ENCODE measurements around the gene OR13G1.

Gene OR13G1

DNA sequence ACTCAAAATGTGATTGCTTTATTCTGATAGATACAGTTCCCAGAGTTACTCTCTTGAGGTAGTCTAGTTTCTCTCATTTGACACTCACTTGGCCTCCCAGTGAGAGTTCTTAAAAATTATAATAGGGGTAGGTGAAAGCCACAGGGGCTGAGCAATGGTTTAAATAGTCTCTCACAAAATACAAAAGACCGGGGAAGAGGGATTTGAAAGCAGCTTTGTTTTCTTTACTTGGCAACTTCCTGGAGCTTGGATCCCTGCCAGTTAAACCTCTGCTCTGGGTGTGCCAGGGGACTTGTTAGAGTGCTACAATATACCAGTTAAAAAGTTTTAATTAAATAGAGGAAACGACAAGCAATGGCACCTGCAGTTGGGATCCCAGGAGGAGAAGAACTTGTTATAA lies 31.7 kb downstream of the OR13G1 start:
- Histone ChIP-seq H3K4me1 (ENCODE audit: control insufficient read depth, insufficient read depth, low read length, unreplicated experiment) (no peaks in the 10 kb centered on the region), H3K36me3 (ENCODE audit: insufficient read depth, low read length) (no peaks in the 10 kb centered on the region), H3K27ac (ENCODE audit: low read depth, low read length) (no peak overlapping the region), H3K27me3 (ENCODE audit: insufficient read depth, low read length) (no peaks in the 10 kb centered on the region), H3K79me2 (ENCODE audit: control insufficient read depth, insufficient read depth, low read length, unreplicated experiment) (no peaks in the 10 kb centered on the region), H3K4me3 (ENCODE audit: low read depth, low read length) (no peak overlapping the region), H2AFZ (ENCODE audit: low read length, unreplicated experiment) (no peak overlapping the region)

DNA sequence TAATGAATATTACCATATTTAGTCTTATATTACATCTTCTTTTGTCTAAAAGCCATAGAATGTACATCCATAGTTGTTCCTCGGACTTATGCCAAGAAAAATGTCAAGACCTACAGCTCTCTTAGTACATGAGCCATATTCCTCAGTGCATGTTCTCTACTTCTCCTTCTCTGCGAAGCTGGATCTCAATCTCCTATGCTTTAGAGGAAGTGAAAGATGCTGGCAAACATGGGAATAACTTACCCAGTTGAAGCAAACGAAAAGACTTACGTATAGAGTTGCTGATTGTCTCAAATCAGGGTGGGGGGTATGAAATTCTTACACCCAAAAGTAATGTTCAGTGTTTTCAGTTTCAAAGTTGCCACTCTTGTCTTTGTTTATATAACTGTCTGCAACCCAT lies 32.7 kb downstream of the OR13G1 start:
- H3K27me3 ChIP-seq (ENCODE audit: insufficient read depth, low read length): no peaks in the 10 kb centered on the region
- no peak overlapping the region for H3K4me3 ChIP-seq (ENCODE audit: low read depth, low read length)
- H3K4me1 ChIP-seq (ENCODE audit: control insufficient read depth, insufficient read depth, low read length, unreplicated experiment): no peaks in the 10 kb centered on the region
- no peak overlapping the region for H3K27ac ChIP-seq (ENCODE audit: low read depth, low read length)
- H3K79me2 ChIP-seq (ENCODE audit: control insufficient read depth, insufficient read depth, low read length, unreplicated experiment): no peaks in the 10 kb centered on the region
- no peaks in the 10 kb centered on the region for H3K36me3 ChIP-seq (ENCODE audit: insufficient read depth, low read length)
- no peak overlapping the region for H2AFZ ChIP-seq (ENCODE audit: low read length, unreplicated experiment)

DNA sequence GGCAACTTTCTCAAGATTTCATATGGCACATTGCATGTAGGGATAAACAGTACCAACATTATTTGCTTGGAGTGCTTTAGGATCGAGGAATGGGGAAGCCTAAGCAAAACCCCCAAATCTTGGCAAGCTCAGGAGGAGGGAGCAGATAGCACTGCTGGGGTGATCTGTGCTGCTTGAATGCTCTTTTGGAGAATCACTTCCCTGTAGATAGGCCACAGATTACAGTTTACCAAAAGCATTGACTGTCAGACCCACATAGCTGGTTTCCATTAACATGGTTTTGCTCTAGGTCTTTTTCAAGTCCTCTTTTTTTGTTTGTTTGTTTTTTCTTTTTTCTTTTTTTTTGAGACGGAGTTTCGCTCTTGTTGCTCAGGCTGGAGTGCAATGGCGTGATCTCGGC lies 36.8 kb downstream of the OR13G1 start:
- Histone ChIP-seq H3K36me3 (ENCODE audit: insufficient read depth, low read length) (no peaks in the 10 kb centered on the region), H3K27ac (ENCODE audit: low read depth, low read length) (no peak overlapping the region), H3K79me2 (ENCODE audit: control insufficient read depth, insufficient read depth, low read length, unreplicated experiment) (no peaks in the 10 kb centered on the region), H3K4me3 (ENCODE audit: low read depth, low read length) (no peak overlapping the region), H3K27me3 (ENCODE audit: insufficient read depth, low read length) (no peaks in the 10 kb centered on the region), H2AFZ (ENCODE audit: low read length, unreplicated experiment) (no peak overlapping the region), H3K4me1 (ENCODE audit: control insufficient read depth, insufficient read depth, low read length, unreplicated experiment) (no peaks in the 10 kb centered on the region)

DNA sequence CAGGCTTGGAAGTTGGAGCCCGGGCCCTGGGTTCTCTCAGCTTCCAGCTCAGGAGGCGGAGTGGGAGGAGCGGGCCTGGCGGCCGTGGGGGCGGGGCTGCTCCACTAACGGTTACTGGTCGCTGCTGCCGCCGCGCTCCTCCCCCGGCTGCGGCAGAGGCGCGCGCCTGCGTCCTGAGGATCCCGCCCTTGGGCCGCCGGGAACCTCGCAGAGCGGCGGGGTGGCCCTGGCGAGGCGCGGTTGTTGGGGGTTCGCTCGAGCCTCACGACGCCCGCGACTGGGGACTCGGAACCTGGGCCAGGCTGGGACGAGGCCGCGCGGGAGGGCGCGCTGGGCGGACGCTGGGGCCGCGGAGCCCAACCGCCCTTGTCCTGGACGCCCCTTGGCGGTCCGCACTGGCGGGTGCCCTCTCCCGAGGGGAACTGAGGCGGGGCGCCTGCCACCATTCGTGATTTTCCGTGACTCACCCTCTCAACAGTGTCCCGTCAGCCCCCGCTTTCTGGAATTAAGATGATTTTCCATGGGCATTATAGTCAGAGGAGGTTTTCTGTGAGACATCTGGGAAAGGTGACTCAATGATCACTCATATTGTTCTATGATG lies 40.1 kb downstream of the OR13G1 start:
- H3K4me1 ChIP-seq (ENCODE audit: control insufficient read depth, insufficient read depth, low read length, unreplicated experiment): no peaks in the 10 kb centered on the region
- no peak overlapping the region for H2AFZ ChIP-seq (ENCODE audit: low read length, unreplicated experiment)
- no peaks in the 10 kb centered on the region for H3K27me3 ChIP-seq (ENCODE audit: insufficient read depth, low read length)
- no peak overlapping the region for H3K27ac ChIP-seq (ENCODE audit: low read depth, low read length)
- no peaks in the 10 kb centered on the region for H3K79me2 ChIP-seq (ENCODE audit: control insufficient read depth, insufficient read depth, low read length, unreplicated experiment)
- H3K4me3 ChIP-seq (ENCODE audit: low read depth, low read length): no peak overlapping the region
- no peaks in the 10 kb centered on the region for H3K36me3 ChIP-seq (ENCODE audit: insufficient read depth, low read length)

DNA sequence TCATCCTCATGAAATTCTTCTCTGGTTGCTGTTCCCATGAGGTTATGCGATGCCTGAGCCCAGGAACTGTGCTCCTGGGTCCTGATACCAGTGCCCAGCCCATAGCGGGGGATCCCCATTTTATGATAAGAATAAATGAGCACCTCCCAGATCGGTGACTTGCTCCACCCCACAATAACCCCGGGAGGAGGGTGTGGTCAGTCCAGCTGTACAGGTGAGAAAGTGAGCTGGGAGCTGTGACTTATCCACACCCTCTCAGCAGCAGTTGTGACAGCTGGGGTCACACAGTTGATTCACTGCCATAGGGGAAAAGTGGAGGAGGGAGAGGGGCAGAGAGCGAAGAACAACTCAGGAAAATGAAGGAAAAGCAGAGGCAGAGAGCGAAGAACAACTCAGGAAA lies 40.8 kb downstream of the OR13G1 start:
- no peak overlapping the region for H2AFZ ChIP-seq (ENCODE audit: low read length, unreplicated experiment)
- H3K79me2 ChIP-seq (ENCODE audit: control insufficient read depth, insufficient read depth, low read length, unreplicated experiment): no peaks in the 10 kb centered on the region
- no peak overlapping the region for H3K27ac ChIP-seq (ENCODE audit: low read depth, low read length)
- no peaks in the 10 kb centered on the region for H3K4me1 ChIP-seq (ENCODE audit: control insufficient read depth, insufficient read depth, low read length, unreplicated experiment)
- H3K4me3 ChIP-seq (ENCODE audit: low read depth, low read length): no peak overlapping the region
- H3K27me3 ChIP-seq (ENCODE audit: insufficient read depth, low read length): no peaks in the 10 kb centered on the region
- no peaks in the 10 kb centered on the region for H3K36me3 ChIP-seq (ENCODE audit: insufficient read depth, low read length)

DNA sequence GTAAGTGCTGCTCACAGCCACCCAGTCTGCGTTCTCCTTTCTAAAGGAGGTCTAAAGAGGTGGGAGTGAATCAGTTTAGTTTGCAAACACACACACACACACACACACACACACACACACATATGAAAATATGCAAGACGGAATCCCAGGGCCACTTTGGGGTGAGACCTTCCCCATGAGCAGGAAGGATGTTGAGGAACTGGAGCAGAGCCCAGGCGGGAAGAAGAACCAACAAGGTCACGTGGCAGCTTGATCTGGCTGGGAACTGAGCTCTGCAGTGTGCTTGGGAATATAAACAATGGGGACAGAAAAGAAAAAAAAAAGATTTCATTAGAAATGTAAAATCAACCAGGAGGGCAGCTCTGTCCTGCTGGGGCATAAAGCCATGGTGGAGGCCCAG lies 41.5 kb downstream of the OR13G1 start:
- H3K4me3 ChIP-seq (ENCODE audit: low read depth, low read length): no peak overlapping the region
- H3K4me1 ChIP-seq (ENCODE audit: control insufficient read depth, insufficient read depth, low read length, unreplicated experiment): no peaks in the 10 kb centered on the region
- no peaks in the 10 kb centered on the region for H3K36me3 ChIP-seq (ENCODE audit: insufficient read depth, low read length)
- H2AFZ ChIP-seq (ENCODE audit: low read length, unreplicated experiment): no peak overlapping the region
- H3K27ac ChIP-seq (ENCODE audit: low read depth, low read length): no peak overlapping the region
- no peaks in the 10 kb centered on the region for H3K79me2 ChIP-seq (ENCODE audit: control insufficient read depth, insufficient read depth, low read length, unreplicated experiment)
- H3K27me3 ChIP-seq (ENCODE audit: insufficient read depth, low read length): no peaks in the 10 kb centered on the region

GRCh38 chr1:247627951-247628350 lies 51.6 kb downstream of the OR13G1 start:
- no peaks in the 10 kb centered on the region for H3K4me1 ChIP-seq (ENCODE audit: control insufficient read depth, insufficient read depth, low read length, unreplicated experiment)
- no peaks in the 10 kb centered on the region for H3K79me2 ChIP-seq (ENCODE audit: control insufficient read depth, insufficient read depth, low read length, unreplicated experiment)
- H3K27me3 ChIP-seq (ENCODE audit: insufficient read depth, low read length): no peaks in the 10 kb centered on the region
- H3K36me3 ChIP-seq (ENCODE audit: insufficient read depth, low read length): no peaks in the 10 kb centered on the region
- H2AFZ ChIP-seq (ENCODE audit: low read length, unreplicated experiment): no peak overlapping the region
- H3K4me3 ChIP-seq (ENCODE audit: low read depth, low read length): no peak overlapping the region
- H3K27ac ChIP-seq (ENCODE audit: low read depth, low read length): no peak overlapping the region

Measured in ACC112 (cell line).